Inflammatory macrophage (primary cell): Measurements from ENCODE around the gene LRBA.
"Not testable (repeated sequence)": the region's sequence is repeated elsewhere in the genome, so short reads cannot be mapped to it uniquely, and the experiment has no call there.

Source experiments
- DNase-seq, 2 donors: peaks; one replicate each; pipeline ENCODE4 v3.0.0-alpha.2; 2020 to 2022
- total RNA-seq, 18 experiments: gene quantifications; one replicate each; lab custom pipeline; 2026; ENCODE audit warnings: mixed read lengths in 6 of 18, inconsistent platforms in 2 of 18; lab: John Stamatoyannopoulos, UW

LRBA gene, protein sequence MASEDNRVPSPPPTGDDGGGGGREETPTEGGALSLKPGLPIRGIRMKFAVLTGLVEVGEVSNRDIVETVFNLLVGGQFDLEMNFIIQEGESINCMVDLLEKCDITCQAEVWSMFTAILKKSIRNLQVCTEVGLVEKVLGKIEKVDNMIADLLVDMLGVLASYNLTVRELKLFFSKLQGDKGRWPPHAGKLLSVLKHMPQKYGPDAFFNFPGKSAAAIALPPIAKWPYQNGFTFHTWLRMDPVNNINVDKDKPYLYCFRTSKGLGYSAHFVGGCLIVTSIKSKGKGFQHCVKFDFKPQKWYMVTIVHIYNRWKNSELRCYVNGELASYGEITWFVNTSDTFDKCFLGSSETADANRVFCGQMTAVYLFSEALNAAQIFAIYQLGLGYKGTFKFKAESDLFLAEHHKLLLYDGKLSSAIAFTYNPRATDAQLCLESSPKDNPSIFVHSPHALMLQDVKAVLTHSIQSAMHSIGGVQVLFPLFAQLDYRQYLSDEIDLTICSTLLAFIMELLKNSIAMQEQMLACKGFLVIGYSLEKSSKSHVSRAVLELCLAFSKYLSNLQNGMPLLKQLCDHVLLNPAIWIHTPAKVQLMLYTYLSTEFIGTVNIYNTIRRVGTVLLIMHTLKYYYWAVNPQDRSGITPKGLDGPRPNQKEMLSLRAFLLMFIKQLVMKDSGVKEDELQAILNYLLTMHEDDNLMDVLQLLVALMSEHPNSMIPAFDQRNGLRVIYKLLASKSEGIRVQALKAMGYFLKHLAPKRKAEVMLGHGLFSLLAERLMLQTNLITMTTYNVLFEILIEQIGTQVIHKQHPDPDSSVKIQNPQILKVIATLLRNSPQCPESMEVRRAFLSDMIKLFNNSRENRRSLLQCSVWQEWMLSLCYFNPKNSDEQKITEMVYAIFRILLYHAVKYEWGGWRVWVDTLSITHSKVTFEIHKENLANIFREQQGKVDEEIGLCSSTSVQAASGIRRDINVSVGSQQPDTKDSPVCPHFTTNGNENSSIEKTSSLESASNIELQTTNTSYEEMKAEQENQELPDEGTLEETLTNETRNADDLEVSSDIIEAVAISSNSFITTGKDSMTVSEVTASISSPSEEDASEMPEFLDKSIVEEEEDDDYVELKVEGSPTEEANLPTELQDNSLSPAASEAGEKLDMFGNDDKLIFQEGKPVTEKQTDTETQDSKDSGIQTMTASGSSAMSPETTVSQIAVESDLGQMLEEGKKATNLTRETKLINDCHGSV (N-terminal part only)
- 48.7 to 117 (median 86.1) reads per million in 18 experiments for total RNA-seq

DNA sequence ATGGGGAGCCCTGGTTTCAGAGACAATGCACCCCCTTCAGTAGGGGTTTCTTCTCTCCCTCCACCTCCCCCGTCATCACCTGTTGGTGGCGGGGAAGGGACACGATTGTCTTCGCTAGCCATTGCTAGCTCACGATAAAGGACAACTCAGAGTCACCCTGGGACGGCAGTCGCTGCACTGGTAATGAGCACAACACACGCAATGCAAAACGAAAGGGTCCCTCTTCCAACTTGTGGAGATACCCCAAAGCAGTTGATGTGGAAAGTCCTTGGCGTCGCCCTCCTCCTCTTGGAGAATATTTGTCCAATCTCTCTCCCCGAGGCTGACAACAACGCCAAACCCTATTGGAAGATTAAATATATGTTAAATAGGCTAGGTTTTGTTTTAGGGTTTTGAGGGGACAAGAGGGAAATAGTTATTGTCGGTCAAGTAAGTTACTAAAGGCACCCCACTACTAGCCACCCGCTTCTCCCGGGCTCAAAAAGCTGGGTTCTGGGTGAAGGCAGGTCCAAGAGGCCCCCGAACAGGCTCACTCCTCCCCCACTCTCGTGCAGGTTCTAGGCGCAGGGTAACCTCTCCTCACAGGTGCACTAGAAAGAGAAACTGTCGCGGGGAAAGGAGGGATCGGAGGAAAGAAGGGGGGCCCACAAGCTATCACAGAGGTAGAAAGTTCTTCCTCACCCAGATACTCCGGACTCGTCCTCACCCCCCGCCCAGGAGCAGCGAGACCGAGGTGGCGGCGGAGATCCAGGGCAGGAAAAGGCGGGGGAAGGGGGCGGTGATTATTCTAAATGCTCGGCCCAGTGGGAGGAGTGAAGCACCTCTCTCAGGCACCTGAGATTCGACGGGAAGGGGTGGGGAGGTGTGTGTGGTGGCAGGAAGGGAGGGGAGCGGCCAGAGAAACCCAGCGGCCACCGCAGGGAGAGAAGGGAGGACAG, at the start of gene LRBA:
TSS of gene LRBA (minus strand) at position 764 of the 938 bp plus-strand sequence. CDS start at position 122, 642 bp downstream.
- DNase-seq: peak; percentile 22 to 36

DNA sequence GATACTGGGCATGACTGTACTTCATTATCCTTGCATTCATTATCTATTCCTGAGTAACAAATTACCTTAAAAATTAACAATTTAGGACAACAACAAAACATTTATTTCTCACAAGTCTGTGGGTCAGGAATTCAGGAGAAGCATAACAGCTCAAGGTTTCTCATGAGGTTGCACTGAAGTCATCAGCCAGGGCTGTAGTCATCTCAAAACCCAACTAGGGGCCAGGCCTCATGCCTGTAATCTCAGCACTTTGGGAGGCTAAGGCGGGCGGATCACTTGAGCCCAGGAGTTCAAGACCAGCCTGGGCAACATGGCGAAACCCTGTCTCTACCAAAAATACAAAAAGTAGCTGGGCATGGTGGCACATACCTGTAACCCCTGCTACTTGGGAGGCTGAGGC, 48.1 kb upstream of the LRBA start:
- not testable (repeated sequence) for DNase-seq

DNA sequence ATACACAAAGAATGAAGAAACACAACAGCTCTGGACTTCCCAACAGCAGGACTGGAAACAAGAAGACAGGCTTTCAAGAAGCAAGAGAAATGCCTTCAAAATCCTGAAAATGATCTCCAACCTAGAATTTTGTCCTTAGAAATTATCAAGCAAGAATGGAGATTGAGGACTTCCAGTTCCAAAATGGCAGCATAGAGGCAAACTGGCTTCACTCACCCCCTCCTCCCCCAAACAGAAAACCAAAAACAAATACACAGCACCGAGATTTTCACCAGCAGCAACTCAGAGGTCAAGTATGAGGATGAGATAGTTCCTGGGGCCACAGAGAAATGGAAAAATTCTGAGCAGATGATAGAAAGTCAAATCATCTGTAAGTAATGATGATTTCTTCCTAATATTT, 40.5 kb upstream of the LRBA start:
- DNase-seq: no peak

DNA sequence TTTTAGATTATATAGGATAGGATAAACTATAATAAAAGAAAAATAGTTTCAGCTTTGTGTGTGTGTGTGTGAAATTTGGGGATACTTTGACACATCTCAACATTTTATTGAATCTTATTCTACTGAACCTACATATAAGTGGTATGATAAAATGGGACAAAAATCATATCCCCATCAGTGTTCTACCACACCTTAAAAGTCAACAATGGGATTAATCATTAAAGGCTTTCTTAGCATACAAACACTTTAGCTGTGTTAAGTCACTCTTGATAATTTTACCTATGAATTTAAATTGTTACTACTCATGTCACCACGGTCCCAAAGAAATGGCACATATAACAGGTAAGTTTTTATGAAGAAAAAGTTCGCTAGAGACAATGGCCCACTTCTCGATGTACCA, 37.7 kb upstream of the LRBA start:
- no peak for DNase-seq

DNA sequence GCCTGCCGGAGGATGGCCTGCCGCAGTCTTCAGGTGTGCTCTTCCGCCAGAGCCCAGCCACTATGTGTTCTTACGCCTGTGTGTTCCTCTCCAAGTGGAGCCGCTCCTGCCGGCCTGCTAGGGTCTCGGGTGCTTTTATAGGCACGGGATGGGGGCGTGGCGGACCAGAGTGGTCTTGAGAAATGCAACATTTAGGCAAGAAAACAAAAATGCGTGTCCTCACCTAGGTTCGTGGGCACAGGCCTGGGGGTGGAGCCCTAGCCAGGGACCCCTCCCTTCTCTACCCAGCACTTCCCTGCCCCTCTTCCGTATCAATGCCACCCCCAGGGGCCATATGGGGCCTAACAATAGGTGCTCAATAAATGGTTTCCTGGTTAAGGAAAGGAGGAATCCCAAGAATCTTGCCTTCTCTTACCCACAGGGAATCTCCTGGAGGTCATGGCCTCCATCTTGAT, 34.4 kb upstream of the LRBA start:
- DNase-seq: no peak

DNA sequence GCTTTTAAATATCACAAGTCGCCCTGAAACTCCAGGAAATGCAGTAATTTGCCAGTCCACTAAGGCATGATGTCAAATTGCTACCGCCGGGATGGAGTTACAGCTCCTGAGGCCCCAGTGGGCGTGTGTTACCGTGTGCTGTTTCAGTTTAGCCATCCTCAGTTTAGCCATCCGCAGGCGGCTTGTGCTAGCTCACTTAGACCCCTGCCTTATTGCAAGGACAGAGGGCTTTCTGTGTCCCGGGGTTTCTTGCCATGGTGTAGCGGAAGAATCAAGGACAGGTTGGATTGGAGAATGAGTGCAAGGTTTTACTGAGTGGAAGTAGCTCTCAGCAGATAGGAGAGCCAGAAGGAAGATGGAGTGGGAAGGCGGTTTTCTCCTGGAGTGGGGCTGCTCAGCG, 33.8 kb upstream of the LRBA start:
- no peak for DNase-seq

DNA sequence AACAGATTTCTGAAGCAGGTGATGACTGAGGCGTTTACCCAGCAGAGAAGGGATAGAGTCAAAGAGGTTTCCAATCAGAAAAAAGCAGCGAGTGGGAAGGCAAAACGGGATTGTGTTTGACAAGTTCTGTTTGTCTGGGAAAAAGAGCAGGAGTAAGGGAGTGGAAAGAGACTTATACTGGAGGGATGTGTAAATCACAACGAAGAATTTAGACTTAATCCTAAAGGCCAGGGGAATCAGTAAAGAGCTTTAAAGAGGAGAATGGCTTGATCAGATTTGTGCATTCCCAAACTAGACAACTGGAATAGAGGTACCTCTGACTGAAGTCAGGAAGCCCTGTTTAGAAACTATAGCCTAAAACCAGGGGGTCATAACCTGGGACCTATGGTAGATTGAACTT, 31.5 kb upstream of the LRBA start:
- no peak for DNase-seq

DNA sequence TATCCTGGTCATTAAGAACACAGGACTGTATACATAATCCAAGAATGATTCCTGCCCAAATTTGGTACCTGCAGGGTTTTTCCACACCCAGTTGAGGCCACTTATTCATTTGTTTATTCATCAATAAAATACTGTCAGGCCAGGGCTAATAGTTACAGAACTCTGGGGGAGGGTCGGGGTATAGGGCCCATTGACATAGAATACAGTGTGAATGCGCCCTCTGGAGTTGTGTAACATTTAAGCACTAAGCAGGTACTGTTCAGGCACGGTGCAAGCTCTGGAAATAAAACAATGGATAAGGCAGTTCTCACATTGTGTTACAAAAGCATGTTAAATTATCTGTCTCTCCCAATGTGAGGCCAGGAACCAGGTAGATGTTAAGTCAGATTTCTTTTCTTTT, 30.8 kb upstream of the LRBA start:
- DNase-seq: no peak

DNA sequence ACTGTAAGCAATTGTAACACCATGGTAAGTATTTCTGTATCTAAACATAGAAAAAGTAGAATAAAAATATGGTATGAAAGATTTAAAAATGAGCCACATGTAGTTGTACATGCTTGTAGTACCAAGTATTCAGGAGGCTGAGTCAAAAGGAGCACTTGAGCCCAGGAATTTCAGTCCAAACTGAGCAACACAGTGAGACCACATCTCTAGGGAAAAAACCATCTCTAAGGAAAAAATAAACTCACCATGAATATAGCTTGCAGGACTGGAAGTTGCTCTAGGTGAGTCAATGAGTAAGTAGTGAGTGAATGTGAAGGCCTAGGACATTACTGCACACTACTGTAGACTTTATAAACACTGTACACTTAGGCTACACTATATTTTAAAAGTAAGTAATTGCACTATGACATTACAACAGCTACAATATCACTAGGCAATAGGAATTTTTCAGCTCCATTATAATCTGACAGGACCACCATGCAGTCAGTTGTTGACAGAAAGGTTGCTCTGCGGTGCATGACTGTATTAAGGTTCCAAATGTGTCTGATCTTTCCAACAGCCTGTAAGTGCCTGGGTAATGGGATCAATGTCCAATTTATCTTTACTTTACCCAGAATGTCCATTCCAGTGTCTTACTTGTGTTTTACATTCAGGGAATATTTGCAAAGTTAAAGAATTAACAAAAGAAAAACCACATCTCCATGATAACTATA, 28.9 kb upstream of the LRBA start:
- no peak for DNase-seq

DNA sequence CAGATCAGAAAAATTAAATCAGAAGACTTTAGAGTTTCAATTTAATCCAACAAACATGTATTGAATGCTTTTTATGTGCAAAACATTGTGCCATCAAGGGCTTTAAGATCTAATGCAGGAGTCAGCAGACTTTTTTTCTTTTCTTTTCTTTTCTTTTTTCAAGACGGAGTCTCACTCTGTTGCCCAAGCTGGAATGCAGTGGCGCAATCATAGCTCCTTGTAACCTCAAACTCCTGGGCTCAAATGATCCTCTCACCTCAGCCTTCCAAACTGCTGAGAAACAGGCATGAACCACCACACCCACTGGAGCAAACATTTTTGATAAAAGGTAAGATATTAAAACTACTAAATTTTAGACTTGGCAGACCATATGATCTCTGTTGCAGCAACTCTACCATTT, 24.6 kb upstream of the LRBA start:
- DNase-seq: no peak

DNA sequence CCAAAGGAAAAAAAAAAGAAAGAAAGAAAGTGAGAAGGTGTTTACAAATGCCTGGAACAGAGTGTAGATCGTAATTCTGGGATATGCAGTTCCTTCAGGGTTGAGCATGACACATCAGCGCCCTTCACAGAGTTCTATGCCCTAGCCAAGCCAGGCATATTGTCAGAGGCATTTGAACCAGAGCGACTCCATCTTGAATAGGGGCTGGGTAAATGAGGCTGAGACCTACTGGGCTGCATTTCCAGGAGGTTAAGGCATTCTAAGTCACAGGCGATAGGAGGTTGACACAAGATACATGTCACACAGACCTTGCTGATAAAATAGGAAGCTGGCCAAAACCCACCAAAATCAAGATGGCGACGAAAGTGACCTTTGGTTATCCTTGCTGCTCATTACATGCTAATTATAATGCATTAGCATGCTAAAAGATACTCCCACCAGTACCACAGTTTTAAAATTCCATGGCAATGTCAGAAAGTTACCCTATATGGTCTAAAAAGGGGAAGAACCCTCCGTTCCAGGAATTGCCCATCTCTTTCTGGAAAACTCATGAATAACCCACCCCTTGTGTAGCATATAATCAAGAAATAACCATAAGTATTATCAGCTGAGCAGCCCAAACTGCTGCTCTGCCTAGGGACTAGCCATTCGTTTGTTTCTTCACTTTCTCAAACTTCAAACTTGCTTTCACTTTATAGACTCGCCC, 23.5 kb upstream of the LRBA start:
- no peak for DNase-seq

DNA sequence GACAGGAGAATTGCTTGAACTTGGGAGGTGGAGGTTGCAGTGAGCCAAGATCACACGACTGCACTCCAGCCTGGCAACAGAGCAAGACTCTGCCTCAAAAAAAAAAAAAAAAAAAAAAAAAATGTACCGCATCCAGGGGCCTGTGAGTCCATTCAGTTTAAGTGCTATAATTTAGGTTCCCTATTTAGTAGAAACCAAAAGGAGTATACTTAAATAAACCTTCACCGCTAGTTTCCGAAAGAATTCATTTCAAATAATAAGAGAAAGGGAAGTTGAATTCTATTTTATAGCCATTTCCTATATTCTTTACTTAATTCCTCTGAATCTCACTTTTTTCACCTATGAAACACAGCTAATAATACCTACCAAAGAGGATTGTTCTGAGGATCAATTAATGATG, 20.8 kb upstream of the LRBA start:
- DNase-seq: peak in 1 of 2 donors; percentile 14

DNA sequence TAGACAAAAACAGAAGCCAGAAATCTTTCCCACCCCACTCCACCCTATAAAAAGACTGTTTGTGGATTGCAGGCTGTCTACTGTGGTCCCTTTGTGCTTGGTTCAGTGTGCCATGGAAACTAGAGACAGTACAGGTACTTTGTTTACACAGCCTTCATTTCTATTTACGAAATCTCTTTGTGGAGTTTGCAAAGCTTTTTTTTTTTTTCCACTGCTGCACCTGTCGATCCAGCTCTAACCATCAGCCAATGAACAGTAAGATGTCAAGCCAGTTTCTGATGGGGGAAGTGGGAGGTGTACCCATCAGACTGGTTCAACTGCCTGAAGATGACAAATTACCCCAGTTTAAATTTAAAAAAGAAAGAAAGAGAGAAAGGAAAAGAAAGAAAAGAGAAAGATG, 20.2 kb upstream of the LRBA start:
- DNase-seq: no peak

DNA sequence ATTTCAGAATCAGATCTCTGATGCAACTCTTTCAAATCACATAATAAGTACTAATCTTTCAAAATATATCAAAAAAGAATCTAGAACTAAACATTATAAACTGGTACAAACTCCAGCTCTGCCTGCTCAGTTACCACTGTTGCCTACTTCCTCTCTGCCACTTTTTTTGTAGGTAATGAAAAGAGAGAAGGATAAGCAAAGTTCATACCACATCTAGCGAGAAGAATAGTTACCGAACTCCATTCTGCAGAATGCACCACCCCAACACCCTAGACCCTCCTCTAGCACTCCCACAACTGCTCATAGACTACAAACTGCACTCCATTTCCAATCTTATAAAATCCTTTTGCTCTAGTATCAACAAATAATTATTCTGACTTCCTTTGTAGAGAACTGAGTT, 19.7 kb upstream of the LRBA start:
- DNase-seq: no peak

DNA sequence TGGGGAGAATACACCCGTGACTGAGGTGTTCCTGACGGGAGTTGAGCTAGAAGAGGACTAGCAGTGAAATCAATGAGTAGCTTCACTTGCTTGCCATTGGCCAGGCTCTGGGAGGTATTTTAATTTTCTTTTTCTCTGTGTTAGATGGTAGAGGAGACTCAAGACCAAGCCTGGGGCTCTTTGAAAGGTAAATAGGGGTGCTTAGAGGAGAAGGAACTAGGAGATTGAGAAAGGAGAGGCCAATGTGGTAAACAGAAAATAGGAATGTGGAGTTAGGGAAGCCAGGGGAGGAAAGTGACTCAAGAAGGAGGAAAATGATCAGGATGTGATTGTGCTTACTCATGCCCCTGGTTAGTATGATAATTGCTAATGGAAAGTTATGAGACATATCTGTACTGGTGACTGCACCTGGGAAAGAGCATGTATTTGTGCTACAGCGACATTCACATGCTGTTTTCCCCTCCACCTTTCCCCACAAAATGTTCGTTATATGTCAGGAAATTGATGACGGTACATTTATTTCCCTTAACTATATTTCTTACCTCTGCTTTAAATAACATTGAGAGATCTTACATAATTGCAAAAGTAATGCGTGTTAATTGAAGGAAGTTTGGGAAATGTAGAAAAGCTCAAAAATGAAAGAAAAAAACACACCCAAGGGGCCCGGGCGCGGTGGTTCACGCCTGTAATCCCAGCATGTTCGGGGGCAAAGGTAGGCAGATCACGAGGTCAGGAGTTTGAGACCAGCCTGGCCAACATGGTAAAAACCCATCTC, 16.9 kb upstream of the LRBA start:
- no peak for DNase-seq

DNA sequence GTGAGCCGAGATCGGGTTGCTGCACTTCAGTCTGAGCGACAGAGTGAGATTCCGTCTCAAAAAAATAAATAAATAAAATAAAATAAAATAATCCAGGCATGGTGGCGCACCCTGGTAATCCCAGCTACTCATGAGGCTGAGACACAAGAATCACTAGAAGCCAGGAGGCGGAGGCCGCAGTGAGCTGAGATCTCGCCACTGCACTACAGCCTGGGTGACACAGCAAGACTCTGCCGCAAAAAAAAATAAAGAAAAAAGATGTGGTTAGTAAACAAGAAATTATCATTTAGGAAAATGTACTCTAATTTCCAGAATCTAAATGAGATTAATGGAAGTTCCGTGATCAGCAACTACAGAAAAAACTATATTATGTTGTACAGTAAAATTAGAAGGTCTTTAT, 14.5 kb upstream of the LRBA start:
- DNase-seq: no peak

DNA sequence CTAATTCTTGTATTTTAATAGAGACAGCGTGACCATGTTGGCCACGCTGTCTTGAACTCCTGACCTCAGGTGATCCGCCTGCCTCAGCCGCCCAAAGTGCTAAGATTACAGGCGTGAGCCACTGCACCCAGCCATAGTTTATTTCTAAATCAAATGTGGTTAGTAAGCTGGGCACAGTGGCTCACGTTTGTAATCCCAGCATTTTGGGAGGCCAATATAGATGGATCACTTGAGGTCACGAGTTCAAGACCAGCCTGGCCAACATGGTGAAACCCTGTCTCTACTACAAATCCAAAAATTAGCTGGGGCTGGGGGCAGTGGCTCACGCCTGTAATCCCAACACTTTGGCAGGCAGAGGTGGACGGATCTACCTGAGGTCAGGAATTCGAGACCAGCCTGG, 13.9 kb upstream of the LRBA start:
- DNase-seq: not testable (repeated sequence)

DNA sequence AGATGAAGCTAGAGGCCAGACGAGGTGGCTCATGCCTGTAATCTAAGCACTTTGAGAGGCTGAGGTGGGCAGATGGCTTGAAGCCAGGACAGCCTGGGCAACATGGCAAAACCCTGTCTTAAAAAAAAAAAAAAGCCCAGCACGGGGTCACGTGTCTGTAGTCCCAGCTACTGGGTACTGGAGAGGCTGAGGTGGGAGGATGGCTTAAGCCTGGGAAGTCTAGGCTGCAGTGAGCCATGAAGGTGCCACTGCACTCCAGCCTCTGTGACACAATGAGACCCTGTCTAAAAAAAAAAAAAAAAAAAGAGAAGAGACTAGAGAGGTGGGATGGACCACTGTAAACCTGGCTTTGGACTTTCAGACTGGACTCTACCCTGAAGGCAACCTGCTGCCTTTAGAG, 10.7 kb upstream of the LRBA start:
- no peak for DNase-seq

DNA sequence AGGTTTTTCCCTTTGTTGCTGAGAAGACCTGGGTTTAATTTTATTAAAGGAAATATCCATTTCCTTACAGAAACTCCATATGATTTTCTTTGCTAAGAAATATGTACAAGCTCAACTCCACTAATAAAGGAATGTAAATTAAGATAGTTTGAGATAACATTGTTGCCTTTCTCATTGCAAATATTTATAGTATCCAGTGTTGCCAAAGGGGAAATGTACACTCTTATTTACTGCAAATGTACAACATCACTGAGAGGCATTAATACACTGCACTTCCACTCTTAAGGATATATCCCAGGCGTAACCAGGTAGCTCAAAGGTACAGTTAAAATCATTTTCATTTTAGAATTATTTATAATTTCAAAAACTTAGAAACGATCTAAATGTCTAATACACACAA, 7.5 kb upstream of the LRBA start:
- no peak for DNase-seq
